H1 (cell line): Measurements from ENCODE around the gene REG4. TPM values are rescaled to one million over a fixed set of nuclear protein-coding genes. Genes with fewer than 3 reads are reported as not detected.

Experiments
- CTCF ChIA-PET: fragments of 300-600 bp; sonication (Branson Sonifier 250); formaldehyde crosslinking; loops from one replicate; lab custom pipeline; 2021; ENCODE audit not compliant: partially characterized antibody; lab: Charles Lee
- POLR2A ChIA-PET: fragments of 300-600 bp; sonication (Branson Sonifier 250); formaldehyde crosslinking; loops from one replicate; lab custom pipeline; 2021; ENCODE audit warnings: inconsistent platforms; ENCODE audit not compliant: partially characterized antibody; lab: Charles Lee
- DNase-seq, 2 experiments: peaks; one replicate each; pipeline versions ENCODE4 v3.0.0 to v3.0.0-alpha.2; 2010 to 2022; ENCODE audit warnings: low spot score in 2 of 2, low read depth in 1 of 2, mixed read lengths in 1 of 2
- FAIRE-seq: peaks from 2 replicates; lab custom pipeline; 2011; peaks lifted over from hg19 to GRCh38; lab: Jason Lieb, UNC
- H2AFZ ChIP-seq: 2 replicates; pipeline ENCODE4 v1.8.1; 2012; ENCODE audit warnings: low read length, inconsistent platforms
- H2AK5ac ChIP-seq: 2 replicates; pipeline ENCODE4 v1.6.1; 2013; ENCODE audit warnings: low read depth, low read length
- H2BK120ac ChIP-seq: replicated peaks from 2 replicates; pipeline ENCODE3; 2013; ENCODE audit warnings: low read depth, low read length, inconsistent platforms
- H2BK12ac ChIP-seq: 2 replicates; pipeline ENCODE4 v1.6.1; 2013; ENCODE audit warnings: low read depth, low read length
- H2BK15ac ChIP-seq: 2 replicates; pipeline ENCODE4 v1.6.1; 2013; ENCODE audit warnings: low read length
- H2BK20ac ChIP-seq: 2 replicates; pipeline ENCODE4 v1.6.1; 2013; ENCODE audit warnings: low read length
- H2BK5ac ChIP-seq: 2 replicates; pipeline ENCODE4 v1.6.1; 2013; ENCODE audit warnings: low read depth, low read length
- H3K14ac ChIP-seq: 2 replicates; pipeline ENCODE4 v1.6.1; 2013; ENCODE audit warnings: inconsistent platforms; ENCODE audit not compliant: insufficient read length
- H3K18ac ChIP-seq: 2 replicates; pipeline ENCODE4 v1.6.1; 2013; ENCODE audit warnings: low read length; ENCODE audit errors: extremely low read depth
- H3K23ac ChIP-seq: 2 replicates; pipeline ENCODE4 v1.6.1; 2013; ENCODE audit warnings: inconsistent platforms; ENCODE audit not compliant: insufficient read length
- H3K23me2 ChIP-seq: 2 replicates; pipeline ENCODE4 v1.6.1; 2013; ENCODE audit warnings: low read depth, low read length
- H3K27ac ChIP-seq: 2 replicates; pipeline ENCODE4 v1.6.1; 2011; ENCODE audit warnings: low read depth, low read length, inconsistent platforms
- H3K27me3 ChIP-seq, 4 experiments: replicated peaks in 1 of 4; 1 replicate in 1 of 4; 2 replicates in 3 of 4; pipeline versions ENCODE4 v1.6.1 to v1.8.1; 2011 to 2013; ENCODE audit warnings: low read length in 3 of 4, mild to moderate bottlenecking in 3 of 4, inconsistent platforms in 2 of 4, mixed read lengths in 2 of 4, moderate library complexity in 1 of 4; ENCODE audit not compliant: control insufficient read depth in 3 of 4, insufficient read depth in 3 of 4; ENCODE audit errors: extremely low read depth in 1 of 4
- H3K36me3 ChIP-seq, 4 experiments: 2 replicates each; pipeline versions ENCODE4 v1.6.1 to v1.8.1; 2011 to 2013; ENCODE audit warnings: mild to moderate bottlenecking in 4 of 4, low read length in 3 of 4, moderate library complexity in 2 of 4, control low read depth in 1 of 4, inconsistent platforms in 1 of 4; ENCODE audit not compliant: insufficient read depth in 4 of 4, control insufficient read depth in 2 of 4
- H3K4ac ChIP-seq: replicated peaks from 2 replicates; pipeline ENCODE3; 2013; ENCODE audit warnings: low read length, low read depth, mixed read lengths, inconsistent platforms; ENCODE audit not compliant: insufficient read length
- H3K4me1 ChIP-seq, 4 experiments: replicated peaks in 1 of 4; 1 replicate in 1 of 4; 2 replicates in 3 of 4; pipeline versions ENCODE4 v1.6.1 to v1.8.1; 2011 to 2013; ENCODE audit warnings: low read length in 3 of 4, inconsistent platforms in 2 of 4, mixed read lengths in 1 of 4; ENCODE audit not compliant: insufficient read depth in 4 of 4, control insufficient read depth in 3 of 4
- H3K4me2 ChIP-seq, 2 experiments: 2 replicates each; pipeline versions ENCODE4 v1.6.1 to v1.8.1; 2011 to 2013; ENCODE audit warnings: low read depth in 2 of 2, low read length in 2 of 2, control low read depth in 1 of 2, inconsistent platforms in 1 of 2, mild to moderate bottlenecking in 1 of 2; ENCODE audit not compliant: insufficient read depth in 1 of 2
- H3K4me3 ChIP-seq, 4 experiments: fragments of 200-600, 300-600 bp in 1 of 4; sonication (generic), shearing (Covaris generic), sonication (Bioruptor Twin) in 1 of 4; 2 replicates each; pipeline versions ENCODE4 v1.5.1 to v1.8.1; 2011 to 2016; ENCODE audit warnings: low read length in 4 of 4, low read depth in 3 of 4, control low read depth in 2 of 4, inconsistent platforms in 2 of 4, mild to moderate bottlenecking in 2 of 4, mixed read lengths in 1 of 4, moderate library complexity in 1 of 4; ENCODE audit not compliant: insufficient read depth in 2 of 4; ENCODE audit errors: extremely low read depth in 1 of 4
- H3K56ac ChIP-seq: replicated peaks from 2 replicates; pipeline ENCODE3; 2013; ENCODE audit warnings: low read depth, mild to moderate bottlenecking, mixed read lengths, low read length, inconsistent platforms; ENCODE audit not compliant: insufficient read length
- H3K79me1 ChIP-seq: 2 replicates; pipeline ENCODE4 v1.6.1; 2013; ENCODE audit warnings: low read depth, low read length, control low read depth
- H3K79me2 ChIP-seq, 2 experiments: 2 replicates each; pipeline versions ENCODE4 v1.6.1 to v1.8.1; 2012 to 2013; ENCODE audit warnings: low read length in 2 of 2, mild to moderate bottlenecking in 2 of 2, inconsistent platforms in 1 of 2; ENCODE audit not compliant: insufficient read depth in 2 of 2, control insufficient read depth in 1 of 2
- H3K9ac ChIP-seq, 4 experiments: replicated peaks in 1 of 4; 1 replicate in 1 of 4; 2 replicates in 3 of 4; pipeline versions ENCODE4 v1.6.1 to v1.8.1; 2011 to 2013; ENCODE audit warnings: low read depth in 3 of 4, low read length in 3 of 4, control low read depth in 2 of 4, mild to moderate bottlenecking in 2 of 4, moderate library complexity in 2 of 4, inconsistent platforms in 1 of 4; ENCODE audit errors: extremely low read depth in 1 of 4
- H3K9me3 ChIP-seq, 2 experiments: 2 replicates each; pipeline versions ENCODE4 v1.6.1 to v1.8.1; 2012 to 2013; ENCODE audit warnings: mild to moderate bottlenecking in 2 of 2, moderate library complexity in 2 of 2, control low read depth in 1 of 2, inconsistent platforms in 1 of 2, low read depth in 1 of 2, low read length in 1 of 2, mixed read lengths in 1 of 2; ENCODE audit not compliant: insufficient read depth in 2 of 2
- H4K20me1 ChIP-seq, 2 experiments: replicated peaks in 1 of 2; 2 replicates each; pipeline versions ENCODE3 to v1.8.1; 2011 to 2013; ENCODE audit warnings: inconsistent platforms in 2 of 2, low read length in 2 of 2, mild to moderate bottlenecking in 1 of 2; ENCODE audit not compliant: insufficient read depth in 2 of 2, control insufficient read depth in 1 of 2
- H4K5ac ChIP-seq: 2 replicates; pipeline ENCODE4 v1.6.1; 2013; ENCODE audit warnings: low read length, low read depth, mixed read lengths, inconsistent platforms; ENCODE audit not compliant: insufficient read length
- H4K8ac ChIP-seq: 2 replicates; pipeline ENCODE4 v1.8.0; 2013; ENCODE audit warnings: mild to moderate bottlenecking, moderate library complexity, low read length, inconsistent platforms; ENCODE audit not compliant: insufficient read depth; ENCODE audit errors: extremely low read depth
- H4K91ac ChIP-seq: replicated peaks from 2 replicates; pipeline ENCODE3; 2013; ENCODE audit warnings: low read length, mixed read lengths, inconsistent platforms; ENCODE audit not compliant: insufficient read length
- ASH2L ChIP-seq: fragments of 200-600, 300-600 bp; sonication (generic); IDR thresholded peaks from one replicate; pipeline ENCODE4 v1.7.1; 2017; ENCODE audit warnings: low read length
- BCL11A ChIP-seq, 2 experiments: IDR thresholded peaks; one replicate each; pipeline ENCODE4 v1.6.1; 2011; ENCODE audit warnings: low read depth in 2 of 2, low read length in 2 of 2, mild to moderate bottlenecking in 2 of 2
- CHD2 ChIP-seq: IDR thresholded peaks from 2 replicates; pipeline ENCODE4 v1.6.1; 2012; ENCODE audit warnings: low read length, improper control_type of control experiment
- CTCF ChIP-seq, 3 experiments: IDR thresholded peaks; 1 replicate in 2 of 3; 2 replicates in 1 of 3; pipeline versions ENCODE4 v1.5.1 to v1.6.1; 2011; ENCODE audit warnings: low read length in 3 of 3, mild to moderate bottlenecking in 3 of 3, inconsistent platforms in 2 of 3, low read depth in 1 of 3, moderate library complexity in 1 of 3; ENCODE audit not compliant: insufficient read depth in 1 of 3; ENCODE audit errors: control extremely low read depth in 1 of 3
- HDAC6 ChIP-seq: IDR thresholded peaks from one replicate; pipeline ENCODE4 v1.7.1; 2012; ENCODE audit warnings: low read depth, mild to moderate bottlenecking, inconsistent platforms, low read length, moderate library complexity
- PHF8 ChIP-seq: fragments of 200-600 bp; sonication (generic); conservative IDR thresholded peaks from 2 replicates; pipeline ENCODE4 v1.7.1; 2012; ENCODE audit warnings: low read depth, mild to moderate bottlenecking, inconsistent platforms, low read length, moderate library complexity
- POLR2A ChIP-seq, 2 experiments: IDR thresholded peaks; 1 replicate in 1 of 2; 2 replicates in 1 of 2; pipeline ENCODE4 v1.6.1; 2011; ENCODE audit warnings: low read depth in 2 of 2, low read length in 2 of 2, mild to moderate bottlenecking in 2 of 2; ENCODE audit errors: control extremely low read depth in 1 of 2
- RBBP5 ChIP-seq: IDR thresholded peaks from 2 replicates; pipeline ENCODE4 v1.7.1; 2012; ENCODE audit warnings: low read depth, mild to moderate bottlenecking, inconsistent platforms, low read length, moderate library complexity, borderline replicate concordance
- SIN3A ChIP-seq, 2 experiments: IDR thresholded peaks in 1 of 2; conservative IDR thresholded peaks in 1 of 2; 2 replicates each; pipeline ENCODE4 v1.6.1; 2011 to 2012; ENCODE audit warnings: low read length in 2 of 2, improper control_type of control experiment in 1 of 2, low read depth in 1 of 2, mild to moderate bottlenecking in 1 of 2
- SIX5 ChIP-seq: IDR thresholded peaks from 2 replicates; pipeline ENCODE4 v1.6.1; 2011; ENCODE audit warnings: mild to moderate bottlenecking, low read depth, low read length
- SUZ12 ChIP-seq: fragments of 200-600 bp; sonication (generic); IDR thresholded peaks from 2 replicates; pipeline ENCODE4 v1.6.1; 2012; ENCODE audit warnings: mild to moderate bottlenecking, inconsistent platforms, low read length, moderate library complexity, mixed read lengths
- TCF12 ChIP-seq: IDR thresholded peaks from 2 replicates; pipeline ENCODE4 v1.6.1; 2011; ENCODE audit warnings: low read depth, mild to moderate bottlenecking, low read length
- ZNF274 ChIP-seq: IDR thresholded peaks from 2 replicates; pipeline ENCODE4 v1.7.0; 2012; ENCODE audit warnings: low read length, borderline replicate concordance; ENCODE audit errors: extremely low read depth
- WGBS, 2 experiments: shearing (Covaris generic) in 1 of 2; methylation state at CpG; one replicate each; pipeline versions ENCODE4 v1.1.6 to v1.1.7; 2013 to 2015; ENCODE audit warnings: low lambda C conversion rate in 2 of 2, mixed read lengths in 2 of 2, inconsistent platforms in 1 of 2, low coverage in 1 of 2, missing lambda C conversion rate in 1 of 2; ENCODE audit not compliant: insufficient replicate concordance in 2 of 2, insufficient coverage in 1 of 2, insufficient read length in 1 of 2; ENCODE audit errors: extremely low coverage in 1 of 2, missing lambda C conversion rate in 1 of 2; 5-methylcytosine and 5-hydroxymethylcytosine counted together
- polyA plus RNA-seq, 7 experiments: library from polyadenylated mRNA; depleted of rRNA in 3 of 7; stranded (reverse) in 5 of 7; unstranded in 2 of 7; fragments of >200 nt in 5 of 7; fragments of 200-250 nt in 2 of 7; gene quantifications; 1 replicate in 5 of 7; 2 replicates in 1 of 7; 4 replicates in 1 of 7; pipeline versions ENCODE4 v1.2.1 to v1.2.3, GENCODE V29; 2011 to 2013; ENCODE audit warnings: missing spikeins in 2 of 7, mixed read lengths in 2 of 7
- total RNA-seq: library from RNA; stranded (reverse); fragmentation: NEBNext Ultra II Directional; extraction: Animal tissue kit (Norgen Biotek cat#: 25700); gene quantifications from 2 replicates; pipeline ENCODE4 v1.2.1, GENCODE V29; 2021

The REG4 gene
- total and polyA plus RNA-seq, 2 of the 8 experiments (the other 6 are each of a cell fraction or from before 2014, with no cell fraction given): not detected

GRCh38 chr1:119787776-119788175 is 23.5 kb downstream of the REG4 start:
- Histone ChIP-seq H3K27ac (no peak overlapping the region), H4K8ac (no peak overlapping the region), H2BK12ac (no peak overlapping the region), H3K4me2 (no peak overlapping the region), H3K23ac (no peak overlapping the region), H3K4me3 (no peak overlapping the region), H3K9me3 (no peaks in the 10 kb centered on the region), H2BK15ac (no peak overlapping the region), H3K18ac (no peak overlapping the region), H2BK120ac (no peak overlapping the region), H4K91ac (no peak overlapping the region), H3K9ac (no peak overlapping the region), H3K27me3 (no peaks in the 10 kb centered on the region), H2BK5ac (no peak overlapping the region), H3K4ac (no peak overlapping the region), H2BK20ac (no peak overlapping the region), H3K23me2 (no peaks in the 10 kb centered on the region), H3K36me3 (no peaks in the 10 kb centered on the region), H2AFZ (no peak overlapping the region), H2AK5ac (no peak overlapping the region), H4K5ac (no peak overlapping the region), H4K20me1 (no peaks in the 10 kb centered on the region), H3K56ac (no peak overlapping the region), H3K79me1 (no peaks in the 10 kb centered on the region), H3K79me2 (no peaks in the 10 kb centered on the region), H3K14ac (no peak overlapping the region), H3K4me1 (peaks cover 0 to 3% (median 0%) of the 10 kb centered on the region in 4 experiments; a peak in 1 of 7 replicates)
- WGBS, 2 experiments: 84% methylated on average over 2 of the region's 2 CpGs; no CpG with 5 or more reads in 1 of the 2 experiments
- FAIRE-seq: no peak
- CTCF ChIA-PET: interaction anchor here (1.2 kb wide), 1 partner anchor 179 kb away, joined by 3 read pairs; no protein-coding TSS in a partner anchor
- POLR2A ChIA-PET: no interaction called here
- peak in 1 of 2 experiments; percentile 3 for DNase-seq
- TF ChIP-seq SIN3A (conservative IDR thresholded peaks at IDR 0.05 in 1 of 2, IDR thresholded peaks at IDR 0.05 in 1 of 2; ENCODE audit: low read depth in 1 of 2, low read length in 2 of 2): no peak
- no peak for TF ChIP-seq CTCF (IDR thresholded peaks at IDR 0.05; ENCODE audit: control extremely low read depth in 1 of 3, insufficient read depth in 1 of 3, low read depth in 1 of 3, low read length in 3 of 3)
- no peak for TF ChIP-seq BCL11A (IDR thresholded peaks at IDR 0.05; ENCODE audit: low read depth in 2 of 2, low read length in 2 of 2)
- no peak for TF ChIP-seq HDAC6
- no peak for TF ChIP-seq ZNF274
- no peak for TF ChIP-seq ASH2L
- no peak for TF ChIP-seq POLR2A (IDR thresholded peaks at IDR 0.05; ENCODE audit: control extremely low read depth in 1 of 2, low read depth in 2 of 2, low read length in 2 of 2)
- no peak for TF ChIP-seq TCF12
- TF ChIP-seq SIX5: no peak
- no peak for TF ChIP-seq SUZ12
- TF ChIP-seq RBBP5: no peak
- TF ChIP-seq CHD2: no peak
- no peak for TF ChIP-seq PHF8
